Central memory CD8-positive, alpha-beta T cell (primary cell): Measurements from ENCODE around the gene MRPL40.

ENCODE experiments used
- ATAC-seq: fragments of 150-1000 bp; cut with Tn5 transposase; replicated peaks from 2 replicates; pipeline ENCODE4 v1.10.0; 2022; ENCODE audit warnings: mild to moderate bottlenecking, moderate FRiP score, moderate number of reproducible peaks; ENCODE audit not compliant: poor library complexity, severe bottlenecking; ENCODE audit errors: extremely low read depth
- DNase-seq, 2 donors: peaks; one replicate each; pipeline ENCODE4 v3.0.0; 2021; ENCODE audit warnings: low spot score in 2 of 2
- H3K27ac Mint-ChIP-seq: one replicate; pipeline ENCODE4 v1.8.0; 2022; ENCODE audit warnings: low read depth, mild to moderate bottlenecking, moderate library complexity, mixed read lengths
- H3K27me3 Mint-ChIP-seq: one replicate; pipeline ENCODE4 v1.8.0; 2022; ENCODE audit warnings: mixed read lengths
- H3K36me3 Mint-ChIP-seq: one replicate; pipeline ENCODE4 v1.8.0; 2022; ENCODE audit warnings: mild to moderate bottlenecking, moderate library complexity, mixed read lengths; ENCODE audit not compliant: insufficient read depth
- H3K4me1 Mint-ChIP-seq: one replicate; pipeline ENCODE4 v1.8.0; 2022; ENCODE audit warnings: mixed read lengths
- H3K4me3 Mint-ChIP-seq: one replicate; pipeline ENCODE4 v1.8.0; 2022; ENCODE audit warnings: mild to moderate bottlenecking, moderate library complexity, mixed read lengths
- H3K9me3 Mint-ChIP-seq: one replicate; pipeline ENCODE4 v1.8.0; 2022; ENCODE audit warnings: mixed read lengths

MRPL40 gene

DNA sequence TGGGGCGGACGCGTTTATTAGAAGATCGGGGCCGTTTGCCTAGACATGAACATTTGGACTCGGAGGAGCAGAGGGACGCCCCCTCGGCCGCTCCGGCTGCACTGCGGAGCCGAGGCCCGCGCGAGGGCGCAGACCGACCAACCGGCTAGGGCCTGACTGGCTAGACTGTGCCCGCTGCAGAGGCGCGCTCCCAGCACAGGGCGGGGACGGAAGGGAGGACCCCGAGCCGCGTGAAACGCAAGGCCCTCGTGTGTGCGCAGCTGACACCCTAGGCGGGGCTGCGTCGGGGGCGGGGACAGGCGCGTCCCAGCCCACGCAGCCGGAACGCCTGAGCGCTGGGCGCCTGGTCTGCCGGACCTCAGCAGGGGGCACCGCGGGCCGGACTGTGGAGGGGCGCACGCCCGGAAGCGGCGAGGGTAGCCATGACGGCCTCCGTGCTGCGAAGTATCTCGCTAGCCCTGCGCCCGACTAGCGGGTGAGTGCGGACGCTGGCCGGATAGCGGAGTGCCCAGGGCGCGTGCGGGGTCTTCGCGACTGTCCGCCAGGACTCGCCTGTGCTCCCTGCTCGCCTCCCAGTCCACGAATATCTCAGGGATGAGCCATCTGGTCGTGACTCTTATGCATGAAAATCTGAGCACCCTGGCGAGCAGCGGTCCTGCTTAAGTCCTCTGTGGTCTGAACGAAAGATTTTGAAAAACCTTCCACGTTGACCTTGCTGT, at the start of gene MRPL40:
TSS of gene MRPL40 (plus strand) at position 413 of the 719 bp plus-strand sequence. CDS start at position 423, 10 bp downstream.
- Mint-ChIP-seq H3K9me3 (no peaks in the 10 kb centered on the region), H3K27ac (peak within 1 kb of the TSS; percentile 87), H3K27me3 (no peaks in the 10 kb centered on the region), H3K4me1 (peaks cover 32% of the 10 kb centered on the region), H3K4me3 (peak within 1 kb of the TSS; percentile 88), H3K36me3 (peaks cover 32% of the 10 kb centered on the region)
- peak; percentile 81 for ATAC-seq
- DNase-seq, result peak; percentile 73 to 74

- Mint-ChIP-seq H3K4me3 (no peak overlapping the region), H3K27ac (no peak overlapping the region), H3K27me3 (no peaks in the 10 kb centered on the region), H3K4me1 (no peaks in the 10 kb centered on the region), H3K36me3 (peaks cover 47% of the 10 kb centered on the region), H3K9me3 (no peaks in the 10 kb centered on the region)
- ATAC-seq, result no peak
- no peak for DNase-seq
Observed at GRCh38 chr22:19383292-19383691, 49.1 kb upstream of the MRPL40 start.

DNA sequence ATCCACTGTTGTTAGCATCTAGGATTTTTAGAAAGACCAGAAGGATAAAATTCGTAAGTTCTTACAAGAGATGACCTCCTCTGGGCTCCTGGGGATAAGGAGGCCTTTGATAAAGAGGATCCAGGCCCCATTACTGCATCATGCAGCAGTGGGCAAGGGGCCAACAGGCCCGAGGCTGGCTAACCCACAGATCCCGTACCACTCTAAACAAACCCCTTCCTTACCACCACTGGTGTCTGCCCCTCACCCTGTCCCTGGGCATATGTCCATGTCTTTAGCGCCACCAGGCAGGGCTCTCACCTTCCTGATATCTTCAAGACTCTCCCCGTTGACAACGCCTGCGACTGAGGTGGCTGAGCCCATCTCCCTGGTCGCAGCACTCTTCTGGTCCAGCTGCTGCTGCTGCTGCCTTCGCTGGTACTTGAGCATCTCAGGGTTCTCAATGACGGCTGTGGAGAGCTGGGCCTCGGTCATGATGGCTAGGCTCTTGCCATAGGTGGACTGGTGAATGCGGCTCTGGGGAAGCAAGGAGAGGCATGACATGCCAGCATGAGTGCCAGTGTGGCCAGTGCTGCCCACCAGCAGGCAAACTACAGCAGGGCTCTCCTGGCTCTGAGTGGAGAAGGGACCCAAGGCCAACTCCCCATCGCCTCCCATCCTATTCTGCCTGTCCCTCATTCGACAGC, 47.0 kb upstream of the MRPL40 start:
- ATAC-seq (no peak), DNase-seq (no peak)
- Mint-ChIP-seq H3K4me3 (no peak overlapping the region), H3K9me3 (no peaks in the 10 kb centered on the region), H3K4me1 (no peaks in the 10 kb centered on the region), H3K27me3 (no peaks in the 10 kb centered on the region), H3K36me3 (peaks cover 57% of the 10 kb centered on the region), H3K27ac (peak overlapping the region; percentile 13)

DNA sequence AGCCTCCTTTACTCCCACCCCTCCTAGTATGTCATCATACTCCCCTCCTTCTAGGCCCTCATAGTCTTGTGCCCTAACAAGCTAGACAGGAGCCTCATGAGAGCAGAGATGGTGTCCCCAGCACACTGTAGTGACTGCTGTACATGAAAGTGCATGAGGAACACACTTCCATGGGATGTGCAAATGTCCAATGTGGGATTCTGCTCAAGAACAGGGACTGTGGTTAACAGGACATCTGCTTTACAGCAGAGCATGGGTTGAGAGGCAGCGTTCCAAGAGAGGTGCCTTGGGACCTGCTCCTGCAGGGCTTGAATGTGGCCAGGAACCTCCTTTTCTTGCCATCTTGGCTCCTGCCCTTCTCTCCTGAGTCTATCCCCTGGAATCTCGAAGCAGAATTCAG, 46.1 kb upstream of the MRPL40 start:
- ATAC-seq (no peak), DNase-seq (no peak)
- H3K27me3 Mint-ChIP-seq, result no peaks in the 10 kb centered on the region
- H3K9me3 Mint-ChIP-seq, result no peaks in the 10 kb centered on the region
- no peaks in the 10 kb centered on the region for H3K4me1 Mint-ChIP-seq
- H3K4me3 Mint-ChIP-seq, result no peak overlapping the region
- no peak overlapping the region for H3K27ac Mint-ChIP-seq
- peaks cover 55% of the 10 kb centered on the region for H3K36me3 Mint-ChIP-seq

DNA sequence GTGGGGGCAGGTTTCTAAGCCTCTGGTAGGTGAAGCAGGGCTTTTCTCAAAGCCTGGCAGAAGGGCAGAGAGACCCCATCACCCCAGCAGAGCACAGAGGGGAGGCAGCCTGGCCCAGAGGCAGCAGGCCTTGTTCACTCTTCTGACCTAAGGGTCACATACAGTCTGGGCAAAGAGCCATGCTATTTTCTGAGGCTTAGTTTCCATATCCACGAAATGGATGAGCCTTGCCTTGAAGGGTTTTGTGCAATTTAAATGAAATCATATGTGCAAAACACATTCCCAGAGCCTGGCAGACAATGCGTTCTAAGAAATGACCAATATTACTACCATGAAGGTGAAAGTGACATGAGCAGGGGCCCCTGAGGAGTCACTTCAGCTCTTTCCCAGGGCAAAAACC, 45.3 kb upstream of the MRPL40 start:
- Mint-ChIP-seq H3K27ac (peak overlapping the region; percentile 35), H3K36me3 (peaks cover 54% of the 10 kb centered on the region), H3K4me1 (no peaks in the 10 kb centered on the region), H3K27me3 (no peaks in the 10 kb centered on the region), H3K9me3 (no peaks in the 10 kb centered on the region), H3K4me3 (no peak overlapping the region)
- DNase-seq (no peak), ATAC-seq (no peak)

- DNase-seq (no peak), ATAC-seq (no peak)
- no peak overlapping the region for H3K4me3 Mint-ChIP-seq
- no peaks in the 10 kb centered on the region for H3K4me1 Mint-ChIP-seq
- peaks cover 54% of the 10 kb centered on the region for H3K36me3 Mint-ChIP-seq
- H3K9me3 Mint-ChIP-seq, result no peaks in the 10 kb centered on the region
- peak overlapping the region; percentile 35 for H3K27ac Mint-ChIP-seq
- no peaks in the 10 kb centered on the region for H3K27me3 Mint-ChIP-seq
Observed at GRCh38 chr22:19387575-19387974, 44.8 kb upstream of the MRPL40 start.

DNA sequence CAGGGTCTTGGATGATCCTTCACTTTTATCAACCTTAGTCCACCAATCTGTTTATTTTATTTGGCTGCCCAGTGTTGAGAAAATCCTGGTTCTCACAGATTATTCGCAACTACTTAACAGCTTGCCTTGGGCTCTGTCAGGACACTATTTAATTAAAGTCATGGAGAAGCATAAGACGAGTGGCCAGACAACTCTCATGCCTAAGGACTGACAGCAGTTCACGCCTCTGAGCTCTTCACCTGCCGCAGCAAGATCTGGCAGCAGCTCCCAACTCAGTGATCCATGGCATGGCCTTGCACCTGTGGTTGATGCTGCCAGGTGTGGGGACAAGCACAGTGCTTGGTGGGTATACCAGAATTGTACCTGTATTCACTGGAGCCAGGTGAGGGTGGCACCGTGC, 38.6 kb upstream of the MRPL40 start:
- DNase-seq (no peak), ATAC-seq (no peak)
- Mint-ChIP-seq H3K36me3 (peaks cover 38% of the 10 kb centered on the region), H3K4me1 (peaks cover under 1% of the 10 kb centered on the region), H3K27me3 (no peaks in the 10 kb centered on the region), H3K9me3 (no peaks in the 10 kb centered on the region), H3K4me3 (no peak overlapping the region), H3K27ac (peak overlapping the region; percentile 4)

DNA sequence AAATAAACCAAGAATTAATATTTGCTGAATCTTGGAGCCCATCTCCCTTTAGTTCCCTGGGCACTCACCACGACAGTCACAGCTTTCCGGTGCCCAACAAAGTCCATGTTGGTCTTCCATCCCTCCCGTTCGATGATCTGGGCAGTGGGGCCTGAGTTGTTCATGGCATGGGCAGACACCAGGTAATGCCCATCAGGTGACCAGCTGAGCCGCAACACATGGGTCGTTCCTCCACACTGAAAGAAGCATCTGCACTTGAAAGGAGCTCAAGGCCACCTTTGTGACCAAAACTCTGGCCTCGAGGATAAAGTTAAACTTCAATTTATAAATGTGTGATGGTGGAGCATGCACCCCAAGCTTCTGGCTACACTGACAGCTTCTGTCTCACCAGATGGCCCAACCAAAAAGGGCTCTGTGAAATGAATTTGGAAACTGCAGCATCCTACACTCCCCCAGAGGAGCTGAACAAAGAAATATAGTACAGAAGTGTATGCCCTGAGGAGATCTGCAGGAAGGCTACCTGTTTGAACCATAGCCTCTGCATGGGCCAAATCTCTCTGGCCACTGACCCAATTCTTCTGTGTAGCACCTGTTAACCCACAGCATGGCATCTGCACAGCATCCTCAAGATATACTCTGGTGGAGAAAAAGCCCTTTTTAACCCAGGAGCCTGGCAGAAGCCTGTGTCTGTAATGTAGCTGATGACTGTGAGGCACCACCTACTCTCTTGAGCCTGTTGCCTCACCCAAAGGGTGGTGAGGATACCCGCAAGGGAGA, 37.9 kb upstream of the MRPL40 start:
- Mint-ChIP-seq H3K4me3 (no peak overlapping the region), H3K9me3 (no peaks in the 10 kb centered on the region), H3K27ac (peak overlapping the region; percentile 4), H3K36me3 (peaks cover 36% of the 10 kb centered on the region), H3K4me1 (peaks cover 8% of the 10 kb centered on the region), H3K27me3 (no peaks in the 10 kb centered on the region)
- ATAC-seq, result no peak
- DNase-seq, result no peak

DNA sequence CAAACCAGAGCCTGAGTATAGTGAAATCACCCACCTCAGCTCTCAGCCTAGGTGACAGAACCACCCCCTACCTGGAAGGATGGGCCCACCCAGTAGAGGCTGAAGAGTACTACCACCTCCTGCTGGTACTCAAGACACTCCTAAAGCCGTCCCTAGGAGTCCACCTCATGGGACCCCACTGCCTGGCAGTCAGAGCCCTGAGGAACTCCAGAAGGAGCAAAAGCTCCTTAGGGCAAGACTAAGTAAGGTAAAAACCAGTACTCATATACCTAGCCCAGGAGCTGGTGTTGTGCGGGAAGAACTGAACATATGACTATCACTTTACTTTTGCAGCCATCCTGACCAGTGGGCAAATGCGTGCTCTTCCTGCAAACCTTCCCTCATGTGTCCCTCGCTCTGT, 37.1 kb upstream of the MRPL40 start:
- Mint-ChIP-seq H3K36me3 (peaks cover 33% of the 10 kb centered on the region), H3K4me1 (peaks cover 8% of the 10 kb centered on the region), H3K9me3 (no peaks in the 10 kb centered on the region), H3K27ac (no peak overlapping the region), H3K27me3 (no peaks in the 10 kb centered on the region), H3K4me3 (no peak overlapping the region)
- no peak for DNase-seq
- ATAC-seq, result no peak

DNA sequence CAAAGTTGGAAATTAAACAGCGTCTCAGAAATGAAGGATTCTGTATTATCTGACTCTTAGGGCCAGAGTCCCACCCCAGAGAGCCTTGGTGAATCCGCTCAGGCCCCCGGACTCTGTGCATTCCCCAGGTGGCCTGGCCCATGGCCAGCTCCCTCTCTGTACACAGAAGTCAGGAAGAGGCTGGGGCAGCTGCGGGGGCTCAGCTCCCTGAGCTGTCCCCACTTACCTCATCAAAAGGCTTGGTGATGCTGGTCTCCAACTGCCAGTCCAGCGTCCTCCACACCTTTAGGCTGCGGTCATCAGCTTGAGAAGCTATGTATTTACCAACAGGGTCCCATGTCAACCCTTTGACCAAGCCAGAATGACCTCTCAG, 35.8 kb upstream of the MRPL40 start:
- no peak for DNase-seq
- H3K27ac Mint-ChIP-seq, result no peak overlapping the region
- ATAC-seq, result no peak
- H3K36me3 Mint-ChIP-seq, result peaks cover 33% of the 10 kb centered on the region
- peaks cover 8% of the 10 kb centered on the region for H3K4me1 Mint-ChIP-seq
- no peaks in the 10 kb centered on the region for H3K9me3 Mint-ChIP-seq
- H3K4me3 Mint-ChIP-seq, result no peak overlapping the region
- no peaks in the 10 kb centered on the region for H3K27me3 Mint-ChIP-seq

- no peak overlapping the region for H3K27ac Mint-ChIP-seq
- peaks cover 31% of the 10 kb centered on the region for H3K36me3 Mint-ChIP-seq
- H3K4me1 Mint-ChIP-seq, result peaks cover 8% of the 10 kb centered on the region
- DNase-seq, result no peak
- H3K9me3 Mint-ChIP-seq, result no peaks in the 10 kb centered on the region
- no peak for ATAC-seq
- H3K4me3 Mint-ChIP-seq, result no peak overlapping the region
- no peaks in the 10 kb centered on the region for H3K27me3 Mint-ChIP-seq
Observed at GRCh38 chr22:19396934-19397733, 35.2 kb upstream of the MRPL40 start.

DNA sequence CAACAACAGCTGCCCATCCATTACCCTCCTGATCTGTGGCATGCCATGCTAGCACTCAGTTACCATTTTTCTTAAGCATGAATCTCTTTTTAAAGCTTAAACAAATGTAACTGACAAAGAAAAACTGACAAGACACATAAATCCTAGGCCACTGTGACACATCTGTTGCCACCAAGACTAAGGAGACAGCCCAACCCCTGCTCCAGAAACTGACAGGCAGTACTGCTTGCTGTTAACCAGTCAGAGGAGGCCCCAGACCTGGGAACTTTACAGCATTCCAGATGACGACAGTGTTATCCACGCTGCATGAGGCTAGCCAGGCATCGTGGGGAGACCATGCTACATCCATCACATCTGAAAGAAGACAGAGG, 34.6 kb upstream of the MRPL40 start:
- peaks cover 26% of the 10 kb centered on the region for H3K36me3 Mint-ChIP-seq
- DNase-seq (no peak), ATAC-seq (no peak)
- H3K4me3 Mint-ChIP-seq, result no peak overlapping the region
- H3K4me1 Mint-ChIP-seq, result peaks cover 8% of the 10 kb centered on the region
- no peaks in the 10 kb centered on the region for H3K9me3 Mint-ChIP-seq
- H3K27me3 Mint-ChIP-seq, result no peaks in the 10 kb centered on the region
- no peak overlapping the region for H3K27ac Mint-ChIP-seq
